A549 treated with dexamethasone at 1 μM for 4 hours (cell line): ENCODE measurements around the gene VIPR2. TPM values are rescaled to one million over a fixed set of nuclear protein-coding genes. Genes with fewer than 3 reads are reported as not detected.

ENCODE experiments used
- total RNA-seq: library from RNA; stranded (reverse); fragments of 200-300 nt; extraction: Qiagen RNA extraction; gene quantifications from 5 replicates; pipeline ENCODE4 v1.2.3, GENCODE V29; 2022

The VIPR2 gene, protein sequence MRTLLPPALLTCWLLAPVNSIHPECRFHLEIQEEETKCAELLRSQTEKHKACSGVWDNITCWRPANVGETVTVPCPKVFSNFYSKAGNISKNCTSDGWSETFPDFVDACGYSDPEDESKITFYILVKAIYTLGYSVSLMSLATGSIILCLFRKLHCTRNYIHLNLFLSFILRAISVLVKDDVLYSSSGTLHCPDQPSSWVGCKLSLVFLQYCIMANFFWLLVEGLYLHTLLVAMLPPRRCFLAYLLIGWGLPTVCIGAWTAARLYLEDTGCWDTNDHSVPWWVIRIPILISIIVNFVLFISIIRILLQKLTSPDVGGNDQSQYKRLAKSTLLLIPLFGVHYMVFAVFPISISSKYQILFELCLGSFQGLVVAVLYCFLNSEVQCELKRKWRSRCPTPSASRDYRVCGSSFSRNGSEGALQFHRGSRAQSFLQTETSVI
- total RNA-seq: 0.03 to 0.10 TPM (median 0.06 TPM) in 5 replicates

GRCh38 chr7:159144758-159145489 is at the start of gene VIPR2:
TSS of gene VIPR2 (minus strand) at chr7:159144867. CDS start at chr7:159144771, 96 bp downstream.

